HG03432 (cell line): Measurements from ENCODE around the gene NDFIP1.
A peak's percentile ranks its signal among the peaks of the same experiment; 100 is the strongest.

ENCODE experiments used
- ATAC-seq: cut with Tn5 transposase; IDR thresholded peaks from one replicate; pipeline ENCODE4 v1.9.1; 2021; ENCODE audit warnings: mild to moderate bottlenecking, moderate library complexity; ENCODE audit not compliant: unreplicated experiment

Gene NDFIP1

GRCh38 chr5:142117579-142118151, 9.1 kb downstream of the NDFIP1 start:
- ATAC-seq: no peak

DNA sequence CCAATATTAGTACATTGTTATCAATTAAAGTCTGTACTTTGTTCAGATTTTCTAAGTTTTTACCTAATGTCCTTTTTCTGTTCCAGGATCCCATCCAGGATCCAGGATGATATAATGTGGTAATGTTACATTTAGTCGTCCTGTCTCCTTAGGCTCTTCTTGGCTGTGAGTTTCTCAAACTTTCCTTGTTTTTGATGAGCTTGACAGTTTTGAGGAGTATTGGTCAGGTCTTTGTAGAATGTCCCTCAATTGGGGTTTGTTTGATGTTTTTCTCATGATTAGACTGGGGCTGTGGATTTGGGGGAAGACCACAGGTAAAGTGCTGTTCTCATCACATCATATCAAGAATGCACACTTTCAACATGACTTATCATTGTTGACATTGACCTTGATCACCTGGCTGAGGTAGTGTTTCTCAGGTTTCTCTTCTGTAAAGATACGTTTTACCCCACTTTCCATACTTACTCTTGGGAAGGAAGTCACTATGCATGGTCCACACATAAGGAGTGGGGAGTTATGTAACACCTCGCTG, 9.6 kb downstream of the NDFIP1 start:
- no peak for ATAC-seq

GRCh38 chr5:142119051-142119625, 10.6 kb downstream of the NDFIP1 start:
- ATAC-seq: no peak

DNA sequence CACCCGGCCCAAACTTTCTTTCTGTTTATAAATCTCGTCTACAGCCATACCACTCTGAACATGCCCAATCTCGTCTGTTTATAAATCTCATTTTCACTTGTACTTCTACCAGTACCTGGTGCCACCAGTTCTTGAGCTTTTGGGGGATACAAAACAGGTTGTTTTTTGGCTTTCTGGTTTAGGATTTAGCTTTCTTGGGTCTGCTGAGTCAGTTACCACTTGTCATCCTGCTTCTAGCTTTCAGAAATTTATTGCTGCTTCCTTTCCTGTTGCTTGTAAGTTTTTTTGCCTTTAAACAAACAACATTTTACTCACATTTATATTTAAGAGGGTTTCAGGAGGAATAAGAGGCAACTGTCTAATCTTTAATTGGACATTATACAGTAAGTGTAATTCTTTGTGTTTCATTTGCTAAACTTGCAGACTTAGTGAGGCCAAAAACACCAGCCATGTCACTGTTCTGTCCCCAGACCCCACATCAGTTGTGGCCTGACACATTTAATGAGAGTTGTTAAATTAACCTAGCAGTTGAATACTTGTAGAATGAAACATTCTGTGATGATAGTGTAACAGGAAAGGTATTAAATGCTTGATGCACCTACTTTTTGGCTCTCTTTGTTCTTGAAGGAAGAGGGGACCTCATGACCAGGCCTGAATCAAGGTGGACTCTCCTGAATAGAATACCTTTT, 11.8 kb downstream of the NDFIP1 start:
- no peak for ATAC-seq

- no peak for ATAC-seq
Measured at GRCh38 chr5:142122121-142122520, 13.5 kb downstream of the NDFIP1 start.

DNA sequence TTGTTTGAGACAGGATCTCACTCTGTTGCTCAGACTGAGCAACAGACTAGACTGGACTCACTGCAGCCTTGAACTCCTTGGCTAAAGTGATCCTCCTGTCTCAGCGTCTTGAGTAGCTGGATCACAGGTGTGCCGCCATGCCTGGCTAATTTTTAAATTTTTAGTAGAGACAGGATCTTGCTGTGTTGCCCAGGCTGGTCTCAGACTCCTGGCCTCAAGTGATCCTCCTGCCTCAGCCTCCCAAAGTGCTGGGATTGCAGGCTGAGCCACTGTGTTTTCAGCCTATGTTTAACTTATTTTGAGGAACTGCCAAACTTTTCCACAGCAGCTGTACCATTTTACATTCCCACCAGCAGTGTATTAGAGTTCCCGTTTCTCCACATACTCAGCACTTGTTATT, 16.8 kb downstream of the NDFIP1 start:
- no peak for ATAC-seq

DNA sequence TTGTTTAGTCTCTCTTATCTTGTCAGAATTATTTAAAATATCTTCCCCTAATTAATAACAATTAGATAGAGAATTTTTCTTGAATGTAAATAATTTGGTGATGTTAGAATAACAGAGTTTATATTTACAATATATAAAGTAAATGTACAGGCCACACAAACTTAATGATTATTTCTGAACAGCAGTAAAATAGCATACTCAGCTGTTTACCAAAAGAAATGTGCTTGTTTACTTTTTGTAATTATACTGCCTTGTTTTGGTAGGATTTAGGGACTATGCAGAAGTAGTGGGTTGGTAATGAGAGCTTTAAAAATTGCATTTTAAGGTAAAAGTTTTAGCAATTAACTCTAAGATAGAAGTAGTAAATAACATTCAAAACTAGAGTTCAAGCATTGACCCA, 17.4 kb downstream of the NDFIP1 start:
- no peak for ATAC-seq

DNA sequence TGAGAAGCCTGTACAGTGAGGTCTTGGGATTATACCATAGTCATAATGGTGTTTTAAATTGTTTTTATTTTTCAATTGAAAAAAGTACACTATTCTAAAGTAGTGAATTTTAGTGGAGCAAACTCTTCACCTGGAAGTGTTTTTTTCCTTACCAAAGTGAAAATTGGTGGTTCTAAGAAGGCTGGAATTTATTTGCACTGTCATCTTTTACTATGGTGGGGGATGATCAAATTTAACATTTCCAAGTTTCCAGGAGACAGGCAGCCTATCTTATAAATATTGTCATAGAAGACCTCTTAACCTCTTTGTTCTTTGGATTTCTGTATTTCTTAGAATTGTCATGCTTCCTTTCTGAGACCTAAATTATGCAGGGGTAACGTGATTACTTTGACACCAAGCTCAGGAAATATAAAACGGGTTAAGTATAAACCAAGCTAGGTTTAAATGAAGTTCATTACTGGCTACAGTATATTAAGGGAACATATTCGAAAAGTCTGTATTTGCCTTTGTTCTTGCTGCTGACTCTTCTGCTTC, 20.2 kb downstream of the NDFIP1 start:
- ATAC-seq: no peak

GRCh38 chr5:142129446-142130066, 21.0 kb downstream of the NDFIP1 start:
- no peak for ATAC-seq

DNA sequence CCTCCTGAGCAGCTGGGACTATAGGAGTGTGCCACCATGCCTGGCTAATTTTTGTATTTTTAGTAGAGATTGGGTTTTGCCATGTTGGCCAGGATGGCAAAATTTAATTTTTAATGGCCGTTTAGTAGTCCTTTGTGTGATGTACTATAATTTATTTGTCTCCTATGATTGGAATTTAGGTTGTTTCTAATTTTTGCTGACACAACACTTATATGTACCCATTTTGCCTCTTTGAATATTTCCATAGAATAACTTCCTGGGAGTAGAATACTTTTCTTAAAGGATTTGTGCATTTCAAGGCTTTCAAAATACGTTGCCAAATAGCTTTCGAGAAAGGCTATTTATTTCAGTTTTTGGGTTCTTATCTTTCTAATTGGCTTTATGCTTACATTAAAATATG, 22.8 kb downstream of the NDFIP1 start:
- no peak for ATAC-seq

DNA sequence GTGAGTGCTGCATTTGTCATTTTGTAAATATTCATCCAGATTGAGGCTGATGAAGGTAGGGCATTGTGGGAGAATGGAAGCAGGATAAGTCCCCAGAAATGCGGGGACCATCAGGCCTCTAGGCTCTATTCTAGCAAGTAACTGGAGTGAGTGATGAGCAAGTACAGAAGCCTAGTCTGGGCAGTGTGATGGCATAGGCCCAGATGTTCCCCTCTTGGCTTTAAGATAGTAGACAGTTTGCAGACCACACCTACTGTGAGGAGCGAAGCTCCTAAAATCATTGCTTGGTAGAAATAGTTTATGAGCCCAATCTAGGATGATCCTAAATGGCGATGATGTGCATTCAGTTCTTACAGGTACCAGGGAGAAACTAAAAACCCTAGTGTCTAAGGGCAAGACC, 24.3 kb downstream of the NDFIP1 start:
- ATAC-seq: no peak

DNA sequence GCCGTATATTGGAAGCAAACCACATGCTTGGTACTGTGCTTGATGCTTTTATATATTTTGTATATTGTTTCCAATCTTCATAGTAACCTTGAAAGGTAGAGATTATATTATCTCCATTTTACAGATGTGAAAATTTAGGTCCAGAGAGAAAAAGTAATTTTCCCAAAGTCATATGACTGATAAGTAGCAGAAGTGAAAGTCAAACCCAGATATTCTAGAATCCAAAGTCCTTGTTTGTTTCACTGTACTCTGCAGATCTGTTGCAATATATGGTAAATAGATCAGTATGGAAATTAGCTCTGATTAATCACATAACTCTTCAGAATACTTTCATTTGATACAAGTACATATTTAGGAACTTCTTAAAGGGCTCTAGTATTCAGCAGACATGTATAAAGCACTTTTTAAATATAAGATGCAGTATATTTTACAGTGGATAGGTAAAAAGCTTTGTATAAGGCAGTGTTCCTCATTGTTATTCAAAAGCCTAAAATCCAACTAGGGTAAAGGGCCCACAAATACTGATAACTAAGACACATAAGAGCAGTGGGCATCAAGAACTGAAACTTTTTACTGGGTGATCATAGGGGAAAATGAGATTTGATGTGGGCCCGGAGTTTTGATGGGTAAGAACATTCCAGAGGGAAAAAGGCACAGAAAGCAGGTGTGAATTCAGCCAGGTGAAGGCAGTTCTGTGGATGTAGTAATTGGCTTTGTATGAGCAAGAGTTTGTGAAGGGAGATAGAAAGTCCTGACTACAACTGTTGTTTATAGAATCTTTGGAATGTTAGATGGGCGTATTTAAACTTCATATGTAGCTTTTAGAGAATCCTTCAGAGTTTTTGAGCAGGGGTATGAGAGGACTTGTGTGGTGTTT, 25.0 kb downstream of the NDFIP1 start:
- ATAC-seq: no peak

DNA sequence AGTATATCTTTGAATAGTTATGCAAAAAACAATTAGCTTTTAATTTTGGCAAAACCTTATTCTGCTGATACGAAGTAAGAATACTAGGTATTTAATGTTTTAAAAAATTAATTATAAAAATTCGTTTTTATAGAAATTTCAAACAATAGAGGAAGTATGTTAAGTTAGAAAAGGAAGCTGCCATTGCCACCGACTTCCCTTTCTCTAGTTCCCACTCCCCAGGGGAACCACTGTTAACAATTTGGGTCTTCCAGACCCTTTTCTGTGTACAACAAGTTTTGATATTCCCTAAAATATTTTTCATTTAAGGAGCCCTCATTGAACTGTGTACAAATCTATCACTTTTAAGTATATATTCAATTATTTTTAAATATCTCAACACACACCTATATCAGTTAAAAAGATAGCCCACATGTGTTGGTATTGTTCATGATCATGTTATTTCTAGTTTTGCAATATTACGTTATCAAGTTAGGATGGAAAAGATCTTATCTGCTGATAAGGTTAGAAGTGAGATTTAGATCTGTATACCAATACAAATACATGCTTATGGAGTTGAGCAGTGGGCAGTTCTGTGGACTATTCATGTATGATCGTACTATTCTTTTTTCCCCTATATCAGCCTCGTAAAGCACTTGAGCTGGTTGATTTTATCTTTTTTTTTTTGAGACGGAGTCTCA, 25.9 kb downstream of the NDFIP1 start:
- no peak for ATAC-seq

DNA sequence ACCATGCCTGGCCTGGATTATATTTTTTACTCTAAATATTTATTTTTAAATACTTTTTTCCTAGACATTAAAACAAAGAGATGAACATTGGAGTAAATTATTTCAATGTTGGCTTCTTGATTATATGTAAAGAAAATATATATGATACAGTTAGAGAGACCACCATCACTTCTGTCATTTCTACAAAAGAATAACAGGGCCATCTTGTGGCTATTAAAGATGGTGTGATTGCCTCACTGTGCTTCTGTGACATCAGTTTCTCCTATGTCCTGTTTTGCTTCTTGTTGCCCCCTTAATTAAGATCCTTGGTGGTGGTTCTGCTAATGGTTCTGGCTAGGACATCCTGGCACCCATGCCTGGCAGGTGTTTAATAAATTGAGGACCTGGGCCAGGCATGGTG, 32.9 kb downstream of the NDFIP1 start:
- no peak for ATAC-seq

- ATAC-seq: no peak
Measured at GRCh38 chr5:142143878-142144277, 35.3 kb downstream of the NDFIP1 start.

DNA sequence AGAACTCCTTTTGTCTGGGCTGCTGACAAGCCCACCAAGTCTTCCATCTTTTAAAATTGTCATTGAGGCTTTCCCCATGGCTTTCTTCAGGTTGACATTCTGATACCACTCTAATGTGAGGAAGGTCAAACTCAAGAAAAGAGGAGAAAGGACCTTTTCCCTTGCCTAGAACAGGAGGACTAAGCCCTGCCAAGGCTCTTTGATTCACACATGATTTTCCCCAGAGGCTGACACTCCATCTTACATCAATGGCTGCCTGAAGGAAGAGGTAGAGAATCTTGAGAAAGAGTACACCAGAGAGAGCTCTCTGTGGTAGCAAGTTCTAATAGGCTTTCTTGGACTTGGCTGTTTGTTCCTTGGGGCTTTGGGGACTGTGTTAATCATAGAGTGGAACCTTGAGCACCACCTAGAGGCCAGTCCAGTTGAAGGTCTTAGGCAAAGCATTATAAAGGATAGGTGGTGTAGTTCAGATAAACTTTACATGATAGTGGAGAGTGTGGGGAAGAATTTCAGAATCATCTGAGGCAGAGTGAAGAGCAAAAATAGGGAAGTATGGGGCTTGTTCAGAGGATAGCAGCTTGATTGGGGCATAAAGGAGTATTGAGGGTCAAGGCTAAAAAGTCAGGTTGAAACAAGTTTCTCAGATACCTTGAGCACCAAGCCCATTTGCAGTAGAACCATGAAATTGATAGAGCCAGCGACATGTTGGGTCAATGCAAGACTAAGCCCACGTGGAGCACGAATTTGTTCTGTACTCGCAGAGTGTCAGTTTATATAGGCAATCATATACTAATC, 36.7 kb downstream of the NDFIP1 start:
- ATAC-seq: peak; percentile 76

- ATAC-seq: no peak
Measured at GRCh38 chr5:142149363-142149762, 40.8 kb downstream of the NDFIP1 start.

- no peak for ATAC-seq
Measured at GRCh38 chr5:142150431-142150830, 41.9 kb downstream of the NDFIP1 start.
